ENCODE results near the gene C16orf87. TPM values are rescaled to one million over a fixed set of nuclear protein-coding genes. Genes with fewer than 3 reads are reported as not detected.
"Not testable (repeated sequence)": the region's sequence is repeated elsewhere in the genome, so short reads cannot be mapped to it uniquely, and the experiment has no call there.

Gene C16orf87, protein sequence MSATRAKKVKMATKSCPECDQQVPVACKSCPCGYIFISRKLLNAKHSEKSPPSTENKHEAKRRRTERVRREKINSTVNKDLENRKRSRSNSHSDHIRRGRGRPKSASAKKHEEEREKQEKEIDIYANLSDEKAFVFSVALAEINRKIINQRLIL
- total RNA-seq, result 10 to 100 TPM; 19.5 to 24.8 (median 22.4) TPM

DNA sequence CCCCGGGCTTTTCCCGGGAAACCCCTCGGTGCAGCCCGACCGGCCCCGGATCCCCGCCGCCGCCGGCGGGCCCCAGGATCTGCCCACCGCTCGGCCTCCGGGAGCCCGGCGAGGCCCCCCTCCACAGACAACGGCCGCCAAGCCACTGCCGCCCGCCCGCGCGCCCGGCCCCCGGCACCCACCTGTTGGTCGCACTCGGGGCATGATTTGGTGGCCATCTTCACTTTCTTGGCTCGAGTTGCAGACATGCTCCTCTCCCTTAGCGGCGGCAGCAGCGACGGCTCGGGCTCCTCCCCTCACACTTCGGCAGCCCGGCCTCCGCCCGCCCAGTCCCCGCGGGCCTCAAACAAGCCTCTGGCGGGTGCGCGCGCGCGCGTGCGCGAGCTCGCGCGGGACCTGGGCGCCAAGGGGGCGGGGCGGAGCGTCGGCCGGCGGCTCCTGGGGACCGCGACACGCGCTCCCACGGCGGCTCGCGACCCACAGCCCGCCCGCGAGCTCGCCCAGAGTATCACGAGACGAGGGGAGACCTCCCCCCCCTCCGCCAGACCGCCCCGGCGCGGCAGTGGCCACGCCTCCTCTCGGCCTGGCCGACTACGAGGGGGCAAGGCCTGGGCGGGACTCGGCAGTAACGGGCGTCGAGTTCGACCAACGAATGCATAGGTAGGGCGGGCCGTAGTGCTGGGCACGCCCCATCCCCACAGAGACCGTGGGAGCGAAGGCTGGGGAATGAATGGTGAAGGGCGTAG, at the start of gene C16orf87:
C16orf87 (minus strand) TSS at position 279 of the 746 bp plus-strand sequence; CDS start at position 248, 31 bp downstream.
- peak; percentile 93 to 94 for ATAC-seq
- no peaks in the 10 kb centered on the region for H3K27me3 Mint-ChIP-seq (ENCODE audit: low read depth)
- H3K4me1 Mint-ChIP-seq (ENCODE audit: low read depth), result peaks cover 35% of the 10 kb centered on the region
- DNase-seq, result peak; percentile 87
- H3K9me3 Mint-ChIP-seq, result peaks cover 3% of the 10 kb centered on the region
- H3K4me3 Mint-ChIP-seq, result peak within 1 kb of the TSS; percentile 99
- H3K36me3 Mint-ChIP-seq (ENCODE audit: insufficient read depth), result peaks cover 3% of the 10 kb centered on the region

- ATAC-seq, result no peak
- Mint-ChIP-seq H3K36me3 (ENCODE audit: insufficient read depth) (no peaks in the 10 kb centered on the region), H3K4me3 (no peak overlapping the region), H3K27me3 (ENCODE audit: low read depth) (peaks cover under 1% of the 10 kb centered on the region), H3K4me1 (ENCODE audit: low read depth) (no peaks in the 10 kb centered on the region), H3K9me3 (no peaks in the 10 kb centered on the region)
- DNase-seq, result no peak
These were observed 44.3 kb upstream of the C16orf87 start for GRCh38 chr16:46875243-46875642.

GRCh38 chr16:46873201-46873600, 42.2 kb upstream of the C16orf87 start:
- H3K9me3 Mint-ChIP-seq, result no peaks in the 10 kb centered on the region
- H3K4me1 Mint-ChIP-seq (ENCODE audit: low read depth), result no peaks in the 10 kb centered on the region
- H3K36me3 Mint-ChIP-seq (ENCODE audit: insufficient read depth), result no peaks in the 10 kb centered on the region
- ATAC-seq (no peak), DNase-seq (no peak)
- no peak overlapping the region for H3K4me3 Mint-ChIP-seq
- no peaks in the 10 kb centered on the region for H3K27me3 Mint-ChIP-seq (ENCODE audit: low read depth)

GRCh38 chr16:46871597-46871996, 40.6 kb upstream of the C16orf87 start:
- Mint-ChIP-seq H3K4me1 (ENCODE audit: low read depth) (no peaks in the 10 kb centered on the region), H3K27me3 (ENCODE audit: low read depth) (no peaks in the 10 kb centered on the region), H3K36me3 (ENCODE audit: insufficient read depth) (no peaks in the 10 kb centered on the region), H3K4me3 (no peak overlapping the region), H3K9me3 (no peaks in the 10 kb centered on the region)
- no peak for ATAC-seq
- no peak for DNase-seq

- not testable (repeated sequence) for H3K27me3 Mint-ChIP-seq (ENCODE audit: low read depth); H3K4me3 Mint-ChIP-seq; H3K36me3 Mint-ChIP-seq (ENCODE audit: insufficient read depth); H3K4me1 Mint-ChIP-seq (ENCODE audit: low read depth); ATAC-seq; H3K9me3 Mint-ChIP-seq; DNase-seq
These were observed 37.9 kb upstream of the C16orf87 start for GRCh38 chr16:46868891-46869290.

DNA sequence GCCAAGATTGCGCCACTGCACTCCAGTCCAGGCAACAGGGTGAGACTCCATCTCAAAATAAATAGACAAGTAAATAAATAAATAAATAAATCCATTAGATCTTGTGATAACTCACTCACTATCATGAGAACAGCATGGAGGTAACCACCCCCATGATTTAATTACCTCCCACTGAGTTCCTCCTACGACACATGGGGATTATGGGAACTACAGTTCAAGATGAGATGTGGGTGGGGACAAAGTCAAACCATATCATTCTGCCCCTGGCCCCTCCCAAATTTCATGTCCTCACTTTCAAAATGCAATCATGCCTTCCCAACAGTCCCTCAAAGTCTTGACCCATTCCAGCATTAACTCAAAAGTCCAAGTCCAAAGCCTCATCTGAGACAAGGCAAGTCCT, 36.5 kb upstream of the C16orf87 start:
- not testable (repeated sequence) for H3K27me3 Mint-ChIP-seq (ENCODE audit: low read depth); ATAC-seq; H3K9me3 Mint-ChIP-seq; H3K4me3 Mint-ChIP-seq; H3K4me1 Mint-ChIP-seq (ENCODE audit: low read depth); DNase-seq; H3K36me3 Mint-ChIP-seq (ENCODE audit: insufficient read depth)

GRCh38 chr16:46866286-46866685, 35.3 kb upstream of the C16orf87 start:
- no peak for ATAC-seq
- Mint-ChIP-seq H3K27me3 (ENCODE audit: low read depth) (no peaks in the 10 kb centered on the region), H3K4me3 (no peak overlapping the region), H3K9me3 (no peaks in the 10 kb centered on the region), H3K4me1 (ENCODE audit: low read depth) (peaks cover 9% of the 10 kb centered on the region), H3K36me3 (ENCODE audit: insufficient read depth) (no peaks in the 10 kb centered on the region)
- no peak for DNase-seq

- Mint-ChIP-seq H3K4me3 (no peak overlapping the region), H3K36me3 (ENCODE audit: insufficient read depth) (no peaks in the 10 kb centered on the region), H3K27me3 (ENCODE audit: low read depth) (no peaks in the 10 kb centered on the region), H3K4me1 (ENCODE audit: low read depth) (peaks cover 16% of the 10 kb centered on the region), H3K9me3 (no peaks in the 10 kb centered on the region)
- peak; percentile 43 to 69 for ATAC-seq
- DNase-seq, result no peak
These were observed 31.8 kb upstream of the C16orf87 start for GRCh38 chr16:46862555-46863447.

DNA sequence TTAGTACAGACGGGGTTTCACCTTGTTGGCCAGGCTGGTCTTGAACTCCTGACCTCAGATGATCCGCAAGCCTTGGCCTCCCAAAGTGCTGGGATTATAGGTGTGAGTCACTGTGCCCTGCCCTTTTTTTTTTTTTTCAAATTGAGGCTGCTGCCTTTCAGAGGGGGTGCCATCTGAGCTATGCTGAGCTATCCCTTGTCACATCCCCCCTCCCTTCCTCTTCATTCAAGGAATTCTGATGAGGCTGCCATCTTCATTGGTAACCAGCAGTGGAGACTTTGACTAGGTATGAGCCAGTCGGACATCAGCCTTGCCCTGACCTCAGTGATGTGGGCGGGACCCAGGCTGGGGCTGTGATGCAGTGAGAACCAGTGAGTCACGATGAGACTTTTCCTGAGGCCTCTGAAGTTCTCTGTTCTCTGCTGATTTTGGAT, 28.8 kb upstream of the C16orf87 start:
- H3K4me3 Mint-ChIP-seq, result no peak overlapping the region
- H3K4me1 Mint-ChIP-seq (ENCODE audit: low read depth), result peaks cover 16% of the 10 kb centered on the region
- H3K36me3 Mint-ChIP-seq (ENCODE audit: insufficient read depth), result no peaks in the 10 kb centered on the region
- no peak for DNase-seq
- no peaks in the 10 kb centered on the region for H3K9me3 Mint-ChIP-seq
- peak; percentile 44 to 74 for ATAC-seq
- peaks cover 3% of the 10 kb centered on the region for H3K27me3 Mint-ChIP-seq (ENCODE audit: low read depth)

- DNase-seq (no peak), ATAC-seq (no peak)
- Mint-ChIP-seq H3K27me3 (ENCODE audit: low read depth) (peaks cover 3% of the 10 kb centered on the region), H3K4me3 (no peak overlapping the region), H3K9me3 (no peaks in the 10 kb centered on the region), H3K4me1 (ENCODE audit: low read depth) (peaks cover 8% of the 10 kb centered on the region), H3K36me3 (ENCODE audit: insufficient read depth) (no peaks in the 10 kb centered on the region)
These were observed 27.2 kb upstream of the C16orf87 start for GRCh38 chr16:46858151-46858550.

DNA sequence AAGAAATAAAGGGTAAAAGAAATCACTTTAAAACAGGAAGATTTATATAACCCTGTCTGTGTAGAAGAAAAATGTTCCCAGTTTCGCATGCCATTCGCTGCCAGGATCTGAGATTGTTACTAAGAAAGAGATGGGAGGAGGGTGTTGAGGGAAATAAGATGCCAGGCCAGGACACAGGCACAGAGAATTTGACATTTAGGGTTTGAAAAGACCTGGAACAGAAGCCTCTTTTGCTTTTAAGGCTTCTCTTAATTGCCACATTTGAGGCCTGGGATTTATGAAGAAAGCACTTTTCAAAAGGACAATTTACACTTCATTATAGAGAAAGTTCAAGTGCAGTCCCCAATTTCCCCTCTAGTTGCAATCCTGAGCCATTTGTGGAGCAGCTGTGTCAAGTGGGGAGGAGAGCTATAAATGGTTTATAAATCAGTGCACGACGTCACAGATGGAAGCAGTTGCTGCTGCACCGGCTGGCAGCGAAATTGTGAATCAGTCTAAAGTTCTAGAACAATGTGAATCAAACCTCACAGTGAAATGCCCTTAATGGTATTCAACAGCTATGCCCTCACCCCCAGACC, 26.5 kb upstream of the C16orf87 start:
- DNase-seq (no peak), ATAC-seq (no peak)
- Mint-ChIP-seq H3K27me3 (ENCODE audit: low read depth) (peaks cover 3% of the 10 kb centered on the region), H3K4me3 (no peak overlapping the region), H3K36me3 (ENCODE audit: insufficient read depth) (no peaks in the 10 kb centered on the region), H3K9me3 (no peaks in the 10 kb centered on the region), H3K4me1 (ENCODE audit: low read depth) (peaks cover 7% of the 10 kb centered on the region)

DNA sequence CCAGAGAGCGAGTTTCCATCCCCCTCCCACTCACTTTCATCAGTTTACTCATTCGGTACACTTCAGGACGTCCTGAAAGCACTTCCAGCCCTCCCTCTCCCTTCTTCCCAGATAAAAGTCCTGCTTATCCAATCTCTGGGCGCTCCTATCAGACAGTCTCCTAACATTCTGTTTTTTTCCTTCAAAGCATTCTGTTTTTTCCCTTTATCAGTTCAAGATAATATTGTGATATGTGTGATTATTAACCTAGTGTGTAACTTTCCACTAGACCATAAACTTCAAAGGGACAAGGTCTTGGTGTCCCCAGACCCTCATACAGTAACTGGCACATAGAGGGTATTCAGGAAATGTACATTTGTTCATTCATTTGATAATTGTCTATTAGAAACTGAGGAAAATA, 24.4 kb upstream of the C16orf87 start:
- Mint-ChIP-seq H3K9me3 (no peaks in the 10 kb centered on the region), H3K36me3 (ENCODE audit: insufficient read depth) (no peaks in the 10 kb centered on the region), H3K4me1 (ENCODE audit: low read depth) (peaks cover 6% of the 10 kb centered on the region), H3K27me3 (ENCODE audit: low read depth) (peaks cover 3% of the 10 kb centered on the region), H3K4me3 (no peak overlapping the region)
- no peak for ATAC-seq
- no peak for DNase-seq

GRCh38 chr16:46854846-46855245, 23.9 kb upstream of the C16orf87 start:
- no peaks in the 10 kb centered on the region for H3K36me3 Mint-ChIP-seq (ENCODE audit: insufficient read depth)
- DNase-seq, result no peak
- ATAC-seq, result no peak
- H3K9me3 Mint-ChIP-seq, result no peaks in the 10 kb centered on the region
- peaks cover under 1% of the 10 kb centered on the region for H3K4me1 Mint-ChIP-seq (ENCODE audit: low read depth)
- peaks cover 3% of the 10 kb centered on the region for H3K27me3 Mint-ChIP-seq (ENCODE audit: low read depth)
- H3K4me3 Mint-ChIP-seq, result no peak overlapping the region

DNA sequence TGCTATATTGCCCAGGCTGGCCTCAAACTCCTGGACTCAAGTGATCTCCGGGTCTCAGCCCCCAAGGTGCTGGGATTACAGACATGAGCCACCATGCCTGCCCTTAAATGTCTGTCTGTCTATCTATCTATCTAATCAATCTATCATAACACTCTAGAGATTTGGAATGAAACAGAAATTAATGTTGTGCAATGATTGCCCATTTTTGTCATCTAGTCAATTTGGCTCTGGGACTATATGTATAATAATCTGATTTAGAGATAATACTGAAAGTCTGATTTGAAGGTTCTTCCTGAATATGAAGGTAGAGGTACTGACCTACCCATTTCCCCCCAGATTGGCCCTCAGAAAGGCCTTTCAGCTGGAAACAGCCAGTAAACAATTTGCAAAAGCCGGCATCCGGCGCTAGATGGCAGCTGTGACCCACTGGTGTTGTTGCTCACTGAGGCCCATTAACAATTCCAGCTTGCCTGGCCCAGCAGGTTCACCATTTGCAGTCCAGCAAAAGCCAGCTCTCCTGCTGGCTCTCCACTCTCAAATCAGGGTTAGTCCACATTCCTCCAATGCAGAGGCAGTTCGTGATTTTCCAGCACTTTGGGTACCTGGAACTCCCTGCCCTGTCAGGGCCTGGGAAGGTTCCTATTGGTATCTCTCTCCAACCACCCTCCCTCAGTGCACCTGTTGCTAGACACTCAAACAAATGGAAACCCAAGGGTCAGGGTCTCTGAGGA, 22.9 kb upstream of the C16orf87 start:
- peaks cover 3% of the 10 kb centered on the region for H3K27me3 Mint-ChIP-seq (ENCODE audit: low read depth)
- H3K4me3 Mint-ChIP-seq, result no peak overlapping the region
- no peaks in the 10 kb centered on the region for H3K36me3 Mint-ChIP-seq (ENCODE audit: insufficient read depth)
- peak; percentile 45 for DNase-seq
- ATAC-seq, result peak; percentile 34 to 71
- H3K9me3 Mint-ChIP-seq, result no peaks in the 10 kb centered on the region
- no peaks in the 10 kb centered on the region for H3K4me1 Mint-ChIP-seq (ENCODE audit: low read depth)

All from activated T-cell treated with anti-CD3 and anti-CD28 coated beads, Interleukin-2, amount 50 U/mL, for 4 hours (primary cell).